ENCODE measurements around the gene TMPRSS2.

TMPRSS2 gene

DNA sequence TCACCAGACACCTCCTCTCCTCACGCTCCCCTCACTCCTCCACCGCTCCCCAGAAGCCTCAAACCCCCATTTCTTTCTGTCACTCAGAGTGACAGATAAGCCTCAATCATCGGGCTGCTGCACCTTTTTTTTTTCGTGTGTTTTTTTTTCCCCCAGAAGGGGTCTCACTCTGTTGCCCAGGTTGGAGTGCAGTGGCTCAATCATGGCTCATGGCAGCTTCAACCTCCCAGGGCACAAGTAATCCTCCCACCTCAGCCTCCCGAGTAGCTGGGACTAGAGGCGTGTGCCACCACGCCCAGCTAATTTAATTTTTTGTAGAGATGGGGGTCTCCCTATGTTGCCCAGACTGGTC is 1.2 kb upstream of the TMPRSS2 start:
- DNase-seq: no peak

GRCh38 chr21:41508415-41509144 is 622 bp upstream of the TMPRSS2 start:
- no peak for DNase-seq

DNA sequence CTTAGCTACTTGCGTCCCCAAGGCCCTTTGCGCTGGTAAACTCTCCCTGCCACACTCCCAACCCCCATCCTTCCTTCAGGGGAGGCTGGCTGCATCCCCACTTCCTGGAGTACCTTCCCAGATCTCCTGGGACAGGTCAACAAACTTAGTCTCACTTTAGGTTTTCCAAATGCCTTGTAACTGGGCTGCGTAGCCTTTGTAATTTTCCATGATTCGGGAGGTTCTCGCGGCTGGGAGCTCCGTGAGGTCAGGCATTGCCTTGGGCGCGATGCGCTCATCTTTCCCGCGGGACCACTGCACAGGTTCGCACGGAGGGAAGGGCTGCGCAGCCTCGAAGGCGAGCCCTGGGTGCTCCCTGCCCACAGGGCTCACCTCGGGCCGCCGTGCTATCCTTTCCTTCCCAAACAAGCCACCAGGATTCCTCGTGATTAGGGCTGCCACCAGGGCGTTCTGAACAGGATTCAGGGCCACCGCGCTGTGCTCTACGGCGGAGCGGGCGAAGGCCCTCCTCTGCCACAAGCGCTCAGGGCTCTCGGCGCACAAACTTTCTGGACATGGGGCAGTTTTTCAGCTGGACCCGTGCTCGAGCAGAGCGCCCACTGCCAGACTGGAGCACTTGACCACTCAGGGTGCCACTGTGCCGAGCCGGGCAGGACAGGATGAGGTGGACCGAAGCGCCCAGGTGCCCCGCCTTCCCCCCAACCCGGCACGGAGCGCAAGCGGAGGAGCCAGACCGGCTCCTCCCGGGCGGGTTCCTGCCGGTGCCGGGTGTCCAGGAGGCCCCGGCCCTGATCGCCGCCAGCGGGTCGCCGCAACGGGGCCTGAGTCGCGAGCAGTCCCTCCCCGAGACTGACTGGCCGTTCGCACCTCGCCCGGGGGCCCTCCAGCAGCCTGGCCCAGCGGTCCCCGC is 1.1 kb downstream of the TMPRSS2 start:
- no peak for DNase-seq

- no peak for DNase-seq
Observed at GRCh38 chr21:41506005-41506594, 1.9 kb downstream of the TMPRSS2 start.

DNA sequence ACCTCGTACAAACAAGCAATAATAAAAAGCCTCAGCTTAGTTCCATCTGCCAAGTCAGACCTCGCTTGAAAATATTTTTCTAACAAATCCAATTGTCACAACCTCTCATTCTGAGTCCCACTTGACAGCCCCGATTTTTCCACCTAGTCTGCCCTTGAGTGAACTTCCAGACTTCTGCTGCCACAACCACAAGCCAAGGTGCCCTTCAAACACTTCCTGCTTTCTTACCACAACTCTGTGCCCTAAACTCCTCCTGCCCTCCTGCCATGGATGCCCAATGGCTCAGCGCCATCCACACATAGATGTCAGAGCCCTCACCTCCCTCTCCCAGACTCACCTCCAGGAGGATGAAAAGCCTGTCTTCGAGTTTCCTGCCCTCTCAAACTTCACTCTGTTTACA is 3.9 kb downstream of the TMPRSS2 start:
- no peak for DNase-seq

DNA sequence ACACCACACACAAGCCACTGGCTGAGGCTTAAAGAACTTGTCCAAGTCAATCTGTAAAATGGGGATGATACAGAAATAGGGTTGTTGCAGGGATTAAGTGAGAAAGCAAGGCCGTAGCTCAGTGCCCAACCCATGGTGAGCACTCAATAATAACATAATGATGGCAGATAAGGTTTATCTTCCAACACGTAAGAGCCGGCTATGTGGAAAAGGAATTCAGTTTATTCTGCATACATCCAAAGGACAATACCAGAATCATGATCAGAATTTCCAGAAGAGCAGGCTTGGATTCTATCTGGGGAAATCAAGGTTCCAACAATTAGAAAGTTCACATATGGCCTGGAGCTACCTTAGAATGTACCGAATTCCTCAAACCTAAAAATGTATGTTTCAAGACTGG is 4.6 kb downstream of the TMPRSS2 start:
- no peak for DNase-seq

- DNase-seq: no peak
Observed at GRCh38 chr21:41501919-41502318, 6.0 kb downstream of the TMPRSS2 start.

GRCh38 chr21:41500931-41501381 is 7.0 kb downstream of the TMPRSS2 start:
- DNase-seq: no peak

GRCh38 chr21:41500363-41500762 is 7.6 kb downstream of the TMPRSS2 start:
- DNase-seq: no peak

DNA sequence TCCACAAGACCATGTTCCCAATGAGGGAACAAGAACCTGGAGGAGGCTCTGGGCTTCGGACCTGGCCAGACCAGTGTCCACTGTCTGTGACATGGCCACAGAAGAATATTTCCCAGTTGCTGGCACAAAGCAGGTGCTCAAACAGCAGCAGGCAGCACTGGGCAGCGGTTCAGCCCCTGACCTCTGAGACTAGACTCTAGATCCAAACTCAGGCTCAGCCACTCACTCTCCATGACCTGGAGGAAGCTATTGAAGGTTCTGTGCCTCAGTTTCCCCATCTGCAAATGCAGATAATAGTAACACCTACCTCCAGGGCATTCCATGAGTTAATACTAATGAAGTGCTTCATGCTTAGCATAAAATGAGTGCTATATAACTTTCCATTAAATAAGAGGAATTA is 8.0 kb downstream of the TMPRSS2 start:
- no peak for DNase-seq

DNA sequence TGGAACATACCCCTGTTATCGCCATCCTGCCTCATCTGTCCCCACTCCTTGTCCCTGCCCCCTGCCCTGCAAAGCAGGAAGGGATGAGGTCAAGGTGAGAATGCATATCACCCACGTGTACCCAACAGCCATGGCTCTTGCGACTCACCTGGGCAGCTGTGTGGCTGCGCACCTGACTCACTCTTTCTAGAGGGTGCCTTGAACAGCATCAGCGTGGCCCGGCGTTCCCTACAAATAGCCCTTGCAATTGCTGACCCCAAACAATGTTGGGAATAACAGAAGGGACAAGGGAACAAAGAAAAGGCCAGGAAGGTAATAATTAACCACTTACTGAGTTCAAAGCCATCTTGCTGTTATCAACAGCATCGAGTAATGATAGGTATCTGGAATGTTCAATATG is 10.2 kb downstream of the TMPRSS2 start:
- DNase-seq: no peak

- no peak for DNase-seq
Observed at GRCh38 chr21:41497008-41497407, 10.9 kb downstream of the TMPRSS2 start.

GRCh38 chr21:41494242-41494641 is 13.7 kb downstream of the TMPRSS2 start:
- no peak for DNase-seq

- DNase-seq: no peak
Observed at GRCh38 chr21:41491412-41491811, 16.5 kb downstream of the TMPRSS2 start.

- DNase-seq: no peak
Observed at GRCh38 chr21:41490330-41490729, 17.6 kb downstream of the TMPRSS2 start.

DNA sequence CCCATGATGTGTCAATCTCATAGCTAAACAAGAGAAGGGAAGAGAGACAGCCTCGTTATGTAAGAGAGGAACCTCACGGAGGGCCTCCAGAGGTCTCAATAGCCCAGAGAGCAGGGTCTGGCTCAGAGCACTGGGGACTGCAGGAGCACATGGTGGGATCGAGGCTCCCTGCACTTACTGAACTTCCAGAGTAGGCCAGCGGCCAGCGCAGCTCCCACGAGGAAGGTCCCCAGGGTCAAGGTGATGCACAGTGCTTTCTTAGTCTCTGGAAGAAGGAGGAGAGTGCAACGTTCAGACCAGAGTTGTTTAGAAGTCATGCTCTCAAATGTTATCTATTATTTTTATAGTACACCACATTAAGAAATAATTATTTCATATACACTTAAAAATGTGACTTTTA is 18.6 kb downstream of the TMPRSS2 start:
- DNase-seq: no peak

DNA sequence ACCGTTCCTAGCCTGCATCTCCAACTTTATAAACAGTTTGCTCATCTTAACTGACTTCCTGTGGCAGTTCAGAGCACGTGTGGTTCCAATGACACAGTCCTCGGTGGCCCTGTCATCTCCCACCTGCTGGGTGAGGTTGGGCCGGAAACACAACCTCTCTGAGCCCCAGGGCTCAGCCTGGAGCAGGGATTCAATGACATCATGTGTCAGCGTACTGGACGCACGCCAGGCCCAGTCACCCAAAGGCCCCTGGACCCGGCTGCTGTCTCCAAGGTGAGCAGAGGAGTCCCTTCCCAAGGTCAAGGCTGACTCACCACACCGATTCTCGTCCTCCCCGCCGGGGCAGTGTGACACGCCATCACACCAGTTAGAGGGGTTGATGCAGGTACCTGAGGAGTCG is 19.9 kb downstream of the TMPRSS2 start:
- DNase-seq: no peak

DNA sequence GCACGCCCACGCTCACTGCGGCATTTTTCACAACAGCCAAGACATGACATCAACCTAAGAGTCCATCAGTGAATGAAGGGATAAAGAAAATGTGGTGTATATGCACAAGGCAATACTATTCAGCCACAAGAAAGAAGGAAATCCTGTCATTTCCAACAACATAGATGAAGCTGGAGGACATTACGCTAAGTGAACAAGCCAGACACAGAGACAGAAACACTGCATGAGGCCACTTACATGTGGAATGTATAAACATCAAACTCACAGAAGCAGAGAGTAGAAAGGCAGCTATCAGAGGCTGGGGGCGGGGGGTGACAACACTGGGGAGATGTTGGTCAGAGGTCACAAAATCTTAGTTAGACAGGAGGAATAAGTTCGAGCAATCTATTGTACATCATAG is 20.9 kb downstream of the TMPRSS2 start:
- no peak for DNase-seq

DNA sequence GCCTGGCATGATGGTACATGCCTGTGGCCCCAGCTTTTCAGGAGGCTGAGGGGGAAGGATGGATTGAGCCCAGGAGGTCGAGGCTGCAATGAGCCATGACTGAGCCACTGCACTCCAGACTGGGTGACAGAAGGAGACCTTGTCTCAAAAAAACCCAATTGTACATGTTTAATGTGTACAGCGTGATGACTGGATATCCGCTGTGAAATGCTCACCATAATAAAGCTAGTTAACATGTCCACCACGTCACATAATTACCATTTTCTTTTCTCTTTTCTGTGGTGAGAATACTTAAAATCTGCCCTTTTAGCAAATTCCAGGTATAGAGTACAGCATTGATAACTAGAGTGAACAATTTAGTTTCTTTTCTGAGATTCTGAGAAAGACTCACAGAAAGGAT is 24.0 kb downstream of the TMPRSS2 start:
- no peak for DNase-seq

GRCh38 chr21:41483415-41483814 is 24.5 kb downstream of the TMPRSS2 start:
- DNase-seq: no peak

- no peak for DNase-seq
Observed at GRCh38 chr21:41482980-41483379, 25.0 kb downstream of the TMPRSS2 start.

DNA sequence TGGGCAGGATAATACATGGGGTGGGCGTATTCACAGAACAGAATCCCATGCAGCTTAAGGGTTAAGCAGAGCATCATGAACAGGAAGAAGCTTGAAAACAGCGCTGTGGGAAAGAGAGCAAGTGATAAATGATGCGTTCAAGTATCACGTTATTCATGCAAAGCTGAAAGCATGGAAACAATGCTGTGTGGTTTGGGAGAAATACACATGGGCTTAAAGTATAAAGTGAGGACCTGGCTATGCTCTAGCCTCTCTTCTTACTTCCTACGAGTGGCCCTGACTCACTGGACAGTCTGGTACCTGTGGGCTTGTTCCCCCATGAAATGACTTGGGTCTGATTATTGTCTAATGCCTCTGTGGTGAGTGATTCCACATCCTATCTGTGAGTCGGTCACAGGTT is 25.7 kb downstream of the TMPRSS2 start:
- no peak for DNase-seq

DNA sequence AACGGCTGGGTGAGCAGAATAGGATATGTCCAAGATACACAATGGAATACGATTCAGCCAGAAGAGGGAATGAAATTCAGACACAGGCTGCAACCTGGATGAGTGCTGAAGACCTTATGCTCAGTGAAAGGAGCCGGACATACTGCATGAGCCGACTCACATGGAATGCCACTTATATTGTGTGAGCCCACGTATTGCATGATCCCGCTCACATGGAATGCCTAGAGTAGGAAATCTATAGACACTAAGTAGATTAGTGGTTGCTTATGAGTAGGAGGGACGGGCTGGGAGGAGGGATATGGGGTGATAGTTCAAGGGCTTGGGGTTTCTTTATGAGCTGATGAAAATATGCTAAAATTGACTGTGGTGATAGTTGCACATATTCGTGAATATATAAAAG is 26.8 kb downstream of the TMPRSS2 start:
- DNase-seq: no peak

- DNase-seq: no peak
Observed at GRCh38 chr21:41480086-41480690, 27.8 kb downstream of the TMPRSS2 start.
